Neural cell (in vitro differentiated cells): ENCODE measurements around the gene AFMID. TPM values are rescaled to one million over a fixed set of nuclear protein-coding genes. Genes with fewer than 3 reads are reported as not detected.

Experiments used
- H2AFZ ChIP-seq: fragments of 200-600, 300-800 bp; sonication (generic), shearing (Covaris generic); 2 replicates; pipeline ENCODE4 v1.6.0; 2014; ENCODE audit warnings: low read depth, mild to moderate bottlenecking, antibody characterized with exemption, low read length, moderate library complexity
- H3F3A ChIP-seq: fragments of 200-600 bp; shearing (Covaris generic); 2 replicates; pipeline ENCODE4 v1.6.1; 2016; ENCODE audit warnings: mild to moderate bottlenecking, moderate library complexity, mixed read lengths, antibody characterized with exemption, low read length; ENCODE audit not compliant: insufficient read depth, poor library complexity, severe bottlenecking
- H3K27ac ChIP-seq: fragments of 200-600, 300-800 bp; sonication (generic), shearing (Covaris generic); 2 replicates; pipeline ENCODE4 v1.5.1; 2014; ENCODE audit warnings: mild to moderate bottlenecking, low read length, moderate library complexity
- H3K27me3 ChIP-seq: fragments of 300-800, 200-600 bp; sonication (generic), shearing (Covaris generic); 2 replicates; pipeline ENCODE4 v1.6.0; 2014; ENCODE audit warnings: mild to moderate bottlenecking, low read depth, low read length, moderate library complexity; ENCODE audit not compliant: insufficient read depth
- H3K36me3 ChIP-seq: fragments of 300-800, 200-600 bp; sonication (generic), shearing (Covaris generic); 2 replicates; pipeline ENCODE4 v1.5.1; 2014; ENCODE audit warnings: mild to moderate bottlenecking, antibody characterized with exemption, low read length, moderate library complexity; ENCODE audit not compliant: insufficient read depth
- H3K4me2 ChIP-seq: fragments of 300-800, 200-600 bp; sonication (generic), shearing (Covaris generic); 2 replicates; pipeline ENCODE4 v1.6.0; 2014; ENCODE audit warnings: mild to moderate bottlenecking, low read length
- H3K4me3 ChIP-seq: fragments of 300-800, 200-600 bp; sonication (generic), shearing (Covaris generic); 2 replicates; pipeline ENCODE4 v1.5.1; 2014; ENCODE audit warnings: mild to moderate bottlenecking, low read length, moderate library complexity
- H3K79me2 ChIP-seq: fragments of 200-600 bp; shearing (Covaris generic); replicated peaks from 2 replicates; pipeline ENCODE4 v1.6.0; 2014; ENCODE audit warnings: mild to moderate bottlenecking, low read length, moderate library complexity; ENCODE audit not compliant: insufficient read depth
- H3K9ac ChIP-seq: fragments of 300-800, 200-600 bp; sonication (generic), shearing (Covaris generic); 2 replicates; pipeline ENCODE4 v1.6.1; 2016; ENCODE audit warnings: mild to moderate bottlenecking, low read length, mixed read lengths
- H3K9me2 ChIP-seq: fragments of 200-600 bp; shearing (Covaris generic); 2 replicates; pipeline ENCODE4 v1.6.1; 2016; ENCODE audit warnings: mild to moderate bottlenecking, low read length, mixed read lengths; ENCODE audit not compliant: insufficient read depth
- H3K9me3 ChIP-seq: fragments of 200-600, 300-800 bp; sonication (generic), shearing (Covaris generic); 2 replicates; pipeline ENCODE4 v1.6.1; 2016; ENCODE audit warnings: mild to moderate bottlenecking, mixed run types, low read length, moderate library complexity, mixed read lengths
- H4K20me1 ChIP-seq: fragments of 200-600 bp; shearing (Covaris generic); 2 replicates; pipeline ENCODE4 v1.6.1; 2016; ENCODE audit warnings: mild to moderate bottlenecking, mixed run types; ENCODE audit not compliant: insufficient read depth
- CTCF ChIP-seq: fragments of 450-650 bp; IDR thresholded peaks from 2 replicates; pipeline ENCODE4 v1.5.1; 2014; ENCODE audit warnings: antibody characterized with exemption, mild to moderate bottlenecking, moderate library complexity; ENCODE audit not compliant: poor library complexity, severe bottlenecking
- EP300 ChIP-seq: fragments of 450-650 bp; conservative IDR thresholded peaks from 2 replicates; pipeline ENCODE4 v1.6.1; 2014; ENCODE audit warnings: antibody characterized with exemption, mild to moderate bottlenecking, moderate library complexity; ENCODE audit not compliant: poor library complexity, severe bottlenecking
- EZH2 ChIP-seq: fragments of 200-600, 300-800 bp; shearing (Covaris generic), sonication (generic); IDR thresholded peaks from 2 replicates; pipeline ENCODE4 v1.6.1; 2014; ENCODE audit warnings: antibody characterized with exemption, low read length, borderline replicate concordance, mild to moderate bottlenecking; ENCODE audit not compliant: insufficient read depth, poor library complexity, severe bottlenecking
- MXI1 ChIP-seq: fragments of 450-650 bp; conservative IDR thresholded peaks from 2 replicates; pipeline ENCODE4 v1.6.1; 2014; ENCODE audit warnings: antibody characterized with exemption, mild to moderate bottlenecking; ENCODE audit not compliant: poor library complexity, severe bottlenecking
- POLR2AphosphoS5 ChIP-seq: IDR thresholded peaks from 2 replicates; pipeline ENCODE4 v1.6.1; 2012
- RAD21 ChIP-seq: fragments of 450-650 bp; conservative IDR thresholded peaks from 2 replicates; pipeline ENCODE4 v1.6.1; 2014; ENCODE audit warnings: antibody characterized with exemption, mild to moderate bottlenecking, moderate library complexity
- SMC3 ChIP-seq: fragments of 450-650 bp; conservative IDR thresholded peaks from 2 replicates; pipeline ENCODE4 v1.6.1; 2014; ENCODE audit warnings: antibody characterized with exemption, mild to moderate bottlenecking, moderate library complexity; ENCODE audit not compliant: poor library complexity
- TAF1 ChIP-seq: IDR thresholded peaks from 2 replicates; pipeline ENCODE4 v1.6.1; 2012; ENCODE audit warnings: low read depth
- polyA plus RNA-seq: library from polyadenylated mRNA; depleted of rRNA; stranded (reverse); fragments of >200 nt; gene quantifications from 2 replicates; pipeline ENCODE4 v1.2.3, GENCODE V29; 2014
- TF ChIP-seq, protein P1 (sequence below): IDR thresholded peaks from 2 replicates; pipeline ENCODE4 v1.6.1; 2012; ENCODE audit warnings: borderline replicate concordance

Gene AFMID
- polyA plus RNA-seq, 1 donor from 2014 or later: 15.8 TPM

DNA sequence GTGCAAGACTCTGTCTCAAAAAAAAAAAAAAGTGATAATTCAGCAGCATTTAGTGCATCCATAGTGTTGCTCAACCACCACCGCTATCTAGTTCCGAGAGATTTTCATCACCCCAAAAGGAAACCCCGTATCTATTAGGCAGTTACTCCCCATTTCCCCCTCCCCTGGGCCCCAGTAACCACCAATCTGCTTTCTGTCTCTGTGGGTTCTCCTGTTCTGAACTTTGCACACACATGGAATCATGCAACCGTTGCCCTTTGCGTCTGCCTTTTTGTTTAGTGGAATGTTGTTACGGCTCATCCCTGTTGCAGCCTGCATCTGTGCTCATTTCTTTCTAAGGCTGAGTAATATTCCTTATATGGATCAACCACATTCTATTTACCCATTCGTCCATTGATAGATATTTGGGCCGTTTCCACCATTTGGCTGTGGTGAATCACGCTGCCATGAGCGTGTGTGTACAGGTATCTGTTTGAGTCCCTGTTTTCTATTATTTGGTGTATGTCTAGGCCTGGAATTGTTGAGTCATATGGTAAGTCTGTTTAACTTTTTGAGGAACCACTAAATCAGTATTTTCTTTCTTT is 27.5 kb upstream of the AFMID start (continued):
- no peak for TF ChIP-seq RAD21

DNA sequence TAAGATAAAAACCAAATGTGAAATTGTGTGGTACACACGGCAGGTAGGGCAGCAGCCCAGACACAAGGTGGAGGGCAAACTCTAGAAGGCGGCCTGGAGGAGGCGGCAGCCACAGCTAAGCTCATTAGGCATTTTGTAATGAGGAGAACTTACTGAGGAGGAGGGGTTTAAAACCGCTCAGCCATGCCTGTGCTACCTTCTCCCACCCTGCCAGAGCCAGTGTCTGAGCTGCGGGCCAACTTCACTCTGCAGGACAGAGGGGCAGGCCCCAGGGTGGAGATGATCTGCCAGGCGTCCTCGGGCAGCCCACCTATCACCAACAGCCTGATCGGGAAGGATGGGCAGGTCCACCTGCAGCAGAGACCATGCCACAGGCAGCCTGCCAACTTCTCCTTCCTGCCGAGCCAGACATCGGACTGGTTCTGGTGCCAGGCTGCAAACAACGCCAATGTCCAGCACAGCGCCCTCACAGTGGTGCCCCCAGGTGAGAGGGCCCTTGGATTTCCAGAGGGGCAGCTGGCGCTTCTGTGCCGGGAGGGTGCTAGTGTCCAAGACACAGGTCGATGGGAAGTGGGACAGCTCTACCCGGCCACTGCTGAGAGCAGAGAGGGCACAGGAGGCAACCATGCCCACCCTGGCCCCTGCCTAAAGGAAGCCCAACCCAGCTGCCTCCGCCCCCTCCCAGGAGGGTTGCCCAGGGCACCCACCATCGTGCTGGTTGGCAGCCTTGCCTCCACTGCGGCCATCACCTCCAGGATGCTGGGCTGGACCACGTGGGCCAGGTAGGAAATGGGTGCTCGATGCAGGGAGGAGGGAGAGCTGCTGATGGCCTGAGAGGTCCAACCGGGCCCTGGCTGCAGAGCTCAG is 23.0 kb upstream of the AFMID start:
- TF ChIP-seq TAF1: no peak
- TF ChIP-seq CTCF: no peak
- TF ChIP-seq RAD21: no peak
- TF ChIP-seq SMC3: no peak
- TF ChIP-seq MXI1: no peak
- TF ChIP-seq EP300: no peak
- TF ChIP-seq POLR2AphosphoS5: no peak
- TF ChIP-seq, protein P1, sequence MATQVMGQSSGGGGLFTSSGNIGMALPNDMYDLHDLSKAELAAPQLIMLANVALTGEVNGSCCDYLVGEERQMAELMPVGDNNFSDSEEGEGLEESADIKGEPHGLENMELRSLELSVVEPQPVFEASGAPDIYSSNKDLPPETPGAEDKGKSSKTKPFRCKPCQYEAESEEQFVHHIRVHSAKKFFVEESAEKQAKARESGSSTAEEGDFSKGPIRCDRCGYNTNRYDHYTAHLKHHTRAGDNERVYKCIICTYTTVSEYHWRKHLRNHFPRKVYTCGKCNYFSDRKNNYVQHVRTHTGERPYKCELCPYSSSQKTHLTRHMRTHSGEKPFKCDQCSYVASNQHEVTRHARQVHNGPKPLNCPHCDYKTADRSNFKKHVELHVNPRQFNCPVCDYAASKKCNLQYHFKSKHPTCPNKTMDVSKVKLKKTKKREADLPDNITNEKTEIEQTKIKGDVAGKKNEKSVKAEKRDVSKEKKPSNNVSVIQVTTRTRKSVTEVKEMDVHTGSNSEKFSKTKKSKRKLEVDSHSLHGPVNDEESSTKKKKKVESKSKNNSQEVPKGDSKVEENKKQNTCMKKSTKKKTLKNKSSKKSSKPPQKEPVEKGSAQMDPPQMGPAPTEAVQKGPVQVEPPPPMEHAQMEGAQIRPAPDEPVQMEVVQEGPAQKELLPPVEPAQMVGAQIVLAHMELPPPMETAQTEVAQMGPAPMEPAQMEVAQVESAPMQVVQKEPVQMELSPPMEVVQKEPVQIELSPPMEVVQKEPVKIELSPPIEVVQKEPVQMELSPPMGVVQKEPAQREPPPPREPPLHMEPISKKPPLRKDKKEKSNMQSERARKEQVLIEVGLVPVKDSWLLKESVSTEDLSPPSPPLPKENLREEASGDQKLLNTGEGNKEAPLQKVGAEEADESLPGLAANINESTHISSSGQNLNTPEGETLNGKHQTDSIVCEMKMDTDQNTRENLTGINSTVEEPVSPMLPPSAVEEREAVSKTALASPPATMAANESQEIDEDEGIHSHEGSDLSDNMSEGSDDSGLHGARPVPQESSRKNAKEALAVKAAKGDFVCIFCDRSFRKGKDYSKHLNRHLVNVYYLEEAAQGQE: no peak
- TF ChIP-seq EZH2: no peak
- H3K79me2 ChIP-seq: no peaks in the 10 kb centered on the region

More for the DNA sequence above, 23.0 kb upstream of the AFMID start:
- H3K4me2 ChIP-seq: no peak overlapping the region
- H3K9me3 ChIP-seq: no peaks in the 10 kb centered on the region
- no peak overlapping the region for H3K9ac ChIP-seq
- H3K27ac ChIP-seq: no peak overlapping the region
- H3K27me3 ChIP-seq: no peaks in the 10 kb centered on the region
- no peaks in the 10 kb centered on the region for H3K36me3 ChIP-seq
- no peak overlapping the region for H2AFZ ChIP-seq
- H3F3A ChIP-seq: no peaks in the 10 kb centered on the region
- no peak overlapping the region for H3K4me3 ChIP-seq
- H4K20me1 ChIP-seq: no peaks in the 10 kb centered on the region
- H3K9me2 ChIP-seq: no peaks in the 10 kb centered on the region
